DND-41 (cell line): ENCODE results near the gene ISCU.

Source experiments
- EZH2 ChIP-seq: IDR thresholded peaks from 3 replicates; pipeline ENCODE4 v1.6.1; 2012; ENCODE audit warnings: borderline replicate concordance, low read depth, mild to moderate bottlenecking, moderate library complexity, low read length, inconsistent platforms; ENCODE audit not compliant: severe bottlenecking
- TF ChIP-seq, protein P1 (sequence below): IDR thresholded peaks from 2 replicates; pipeline ENCODE4 v1.5.1; 2012; ENCODE audit warnings: borderline replicate concordance, low read length, moderate library complexity, mild to moderate bottlenecking; ENCODE audit not compliant: poor library complexity, severe bottlenecking; ENCODE audit errors: extremely low read depth

GRCh38 chr12:108572166-108572790 lies 9.9 kb downstream of the ISCU start:
- no peak for TF ChIP-seq EZH2
- TF ChIP-seq, protein P1, sequence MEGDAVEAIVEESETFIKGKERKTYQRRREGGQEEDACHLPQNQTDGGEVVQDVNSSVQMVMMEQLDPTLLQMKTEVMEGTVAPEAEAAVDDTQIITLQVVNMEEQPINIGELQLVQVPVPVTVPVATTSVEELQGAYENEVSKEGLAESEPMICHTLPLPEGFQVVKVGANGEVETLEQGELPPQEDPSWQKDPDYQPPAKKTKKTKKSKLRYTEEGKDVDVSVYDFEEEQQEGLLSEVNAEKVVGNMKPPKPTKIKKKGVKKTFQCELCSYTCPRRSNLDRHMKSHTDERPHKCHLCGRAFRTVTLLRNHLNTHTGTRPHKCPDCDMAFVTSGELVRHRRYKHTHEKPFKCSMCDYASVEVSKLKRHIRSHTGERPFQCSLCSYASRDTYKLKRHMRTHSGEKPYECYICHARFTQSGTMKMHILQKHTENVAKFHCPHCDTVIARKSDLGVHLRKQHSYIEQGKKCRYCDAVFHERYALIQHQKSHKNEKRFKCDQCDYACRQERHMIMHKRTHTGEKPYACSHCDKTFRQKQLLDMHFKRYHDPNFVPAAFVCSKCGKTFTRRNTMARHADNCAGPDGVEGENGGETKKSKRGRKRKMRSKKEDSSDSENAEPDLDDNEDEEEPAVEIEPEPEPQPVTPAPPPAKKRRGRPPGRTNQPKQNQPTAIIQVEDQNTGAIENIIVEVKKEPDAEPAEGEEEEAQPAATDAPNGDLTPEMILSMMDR, result no peak
